GM12872 (cell line): Measurements from ENCODE around the gene UBTD2.

Experiments used
- CTCF ChIP-seq: IDR thresholded peaks from 3 replicates; pipeline ENCODE4 v1.5.1; 2011; ENCODE audit warnings: low read depth, mild to moderate bottlenecking, low read length, moderate library complexity; ENCODE audit not compliant: insufficient read depth

UBTD2 gene

GRCh38 chr5:172160506-172160905 is 123.1 kb downstream of the UBTD2 start:
- no peak for TF ChIP-seq CTCF
